Caco-2 (cell line): ENCODE data around the gene TNS1. TPM values are rescaled to one million over a fixed set of nuclear protein-coding genes. Genes with fewer than 3 reads are reported as not detected.

Source experiments
- BruUV-seq: library from RNA; stranded (reverse); fragments of 400-500 nt; replicated peaks from 2 replicates; lab custom pipeline; 2021; lab: Mats Ljungman, UMichigan
- CTCF ChIA-PET: fragments of 300-600 bp; sonication (Branson Sonifier 250); formaldehyde crosslinking; loops from one replicate; lab custom pipeline; 2022; ENCODE audit warnings: antibody characterized with exemption; lab: Charles Lee
- POLR2A ChIA-PET: fragments of 300-600 bp; sonication (Branson Sonifier 250); formaldehyde crosslinking; loops from one replicate; lab custom pipeline; 2022; ENCODE audit warnings: antibody characterized with exemption; lab: Charles Lee
- DNase-seq, 2 experiments: peaks; one replicate each; pipeline versions ENCODE4 v3.0.0 to v3.0.0-alpha.2; 2020 to 2022
- H3K27me3 ChIP-seq: replicated peaks from 2 replicates; pipeline ENCODE4 v1.6.0; 2011; ENCODE audit warnings: low read length; ENCODE audit not compliant: control insufficient read depth, insufficient read depth
- H3K36me3 ChIP-seq: 2 replicates; pipeline ENCODE4 v1.5.1; 2011; ENCODE audit warnings: low read length; ENCODE audit not compliant: control insufficient read depth, insufficient read depth
- H3K4me1 ChIP-seq: fragments of 250-450 bp; sonication (Bioruptor Pico); 2 replicates; pipeline ENCODE4 v1.5.1; 2020; ENCODE audit warnings: mild to moderate bottlenecking
- H3K4me3 ChIP-seq: 2 replicates; pipeline ENCODE4 v1.5.1; 2011; ENCODE audit warnings: low read depth, mild to moderate bottlenecking, control low read depth, low read length
- H3K9me3 ChIP-seq: fragments of 250-450 bp; sonication (Bioruptor Pico); 2 replicates; pipeline ENCODE4 v1.5.1; 2020; ENCODE audit warnings: mild to moderate bottlenecking, moderate library complexity
- H3K27ac Mint-ChIP-seq: one replicate; pipeline ENCODE4 v1.8.0; 2022; ENCODE audit warnings: mixed read lengths; ENCODE audit not compliant: unreplicated experiment
- H3K27me3 Mint-ChIP-seq: one replicate; pipeline ENCODE4 v1.8.0; 2022; ENCODE audit warnings: mixed read lengths; ENCODE audit not compliant: insufficient read depth, unreplicated experiment
- H3K36me3 Mint-ChIP-seq: one replicate; pipeline ENCODE4 v1.8.0; 2022; ENCODE audit warnings: mild to moderate bottlenecking, mixed read lengths; ENCODE audit not compliant: insufficient read depth, unreplicated experiment
- H3K4me1 Mint-ChIP-seq: one replicate; pipeline ENCODE4 v1.8.0; 2022; ENCODE audit warnings: low read depth, mixed read lengths; ENCODE audit not compliant: unreplicated experiment
- H3K4me3 Mint-ChIP-seq: one replicate; pipeline ENCODE4 v1.8.0; 2022; ENCODE audit warnings: mild to moderate bottlenecking, moderate library complexity, mixed read lengths; ENCODE audit not compliant: unreplicated experiment
- H3K9me3 Mint-ChIP-seq: one replicate; pipeline ENCODE4 v1.8.0; 2022; ENCODE audit warnings: mixed read lengths; ENCODE audit not compliant: unreplicated experiment
- CTCF ChIP-seq, 2 experiments: fragments of 200-600 bp in 1 of 2; IDR thresholded peaks; 1 replicate in 1 of 2; 2 replicates in 1 of 2; pipeline versions ENCODE4 v1.5.1 to v1.8.0; 2011 to 2022; ENCODE audit warnings: antibody characterized with exemption in 1 of 2, control low read depth in 1 of 2, inconsistent platforms in 1 of 2, low read depth in 1 of 2, low read length in 1 of 2, mild to moderate bottlenecking in 1 of 2, moderate library complexity in 1 of 2; ENCODE audit not compliant: insufficient read depth in 1 of 2, severe bottlenecking in 1 of 2, unreplicated experiment in 1 of 2
- intact Hi-C: fragments of 100-400 bp; cut with micrococcal nuclease; formaldehyde crosslinking; loops from one replicate; pipeline ENCODE4 v1.10.0; 2022; ENCODE audit not compliant: unreplicated experiment
- total RNA-seq: library from RNA; stranded (reverse); gene quantifications from 2 replicates; pipeline ENCODE4 v1.2.3, GENCODE V29; 2022

TNS1 gene
- total RNA-seq, 1 experiment from 2014 or later: 16.1 TPM

- intact Hi-C loops: no loop called here
- no TSS peak for BruUV-seq
- H3K4me1 Mint-ChIP-seq: peaks cover 22% of the 10 kb centered on the region
- H3K4me1 ChIP-seq: peaks cover 14% of the 10 kb centered on the region
- no peaks in the 10 kb centered on the region for H3K36me3 ChIP-seq
- H3K9me3 ChIP-seq: peaks cover 8% of the 10 kb centered on the region
- TF ChIP-seq CTCF (IDR thresholded peaks at IDR 0.05; ENCODE audit: insufficient read depth in 1 of 2, low read depth in 1 of 2, low read length in 1 of 2, severe bottlenecking in 1 of 2, unreplicated experiment in 1 of 2): no peak
- no peaks in the 10 kb centered on the region for H3K36me3 Mint-ChIP-seq
- H3K9me3 Mint-ChIP-seq: no peaks in the 10 kb centered on the region
- H3K27ac Mint-ChIP-seq: no peak overlapping the region
- DNase-seq: no peak
- no peaks in the 10 kb centered on the region for H3K27me3 Mint-ChIP-seq
- CTCF ChIA-PET: no interaction called here
- no peak overlapping the region for H3K4me3 Mint-ChIP-seq
- H3K27me3 ChIP-seq: no peaks in the 10 kb centered on the region
- no peak overlapping the region for H3K4me3 ChIP-seq
- POLR2A ChIA-PET: no interaction called here
Measured at GRCh38 chr2:217848351-217848957, 154.3 kb downstream of the TNS1 start.

GRCh38 chr2:217847552-217848350 lies 155.0 kb downstream of the TNS1 start:
- no peaks in the 10 kb centered on the region for H3K27me3 ChIP-seq
- H3K36me3 ChIP-seq: no peaks in the 10 kb centered on the region
- Mint-ChIP-seq H3K27me3 (no peaks in the 10 kb centered on the region), H3K4me1 (peaks cover 22% of the 10 kb centered on the region), H3K4me3 (no peak overlapping the region), H3K9me3 (no peaks in the 10 kb centered on the region), H3K27ac (no peak overlapping the region), H3K36me3 (no peaks in the 10 kb centered on the region)
- H3K9me3 ChIP-seq: peaks cover 8% of the 10 kb centered on the region
- CTCF ChIA-PET: no interaction called here
- DNase-seq: no peak
- BruUV-seq: no TSS peak
- no peak for TF ChIP-seq CTCF (IDR thresholded peaks at IDR 0.05; ENCODE audit: insufficient read depth in 1 of 2, low read depth in 1 of 2, low read length in 1 of 2, severe bottlenecking in 1 of 2, unreplicated experiment in 1 of 2)
- intact Hi-C loops: no loop called here
- peaks cover 14% of the 10 kb centered on the region for H3K4me1 ChIP-seq
- no peak overlapping the region for H3K4me3 ChIP-seq
- POLR2A ChIA-PET: no interaction called here

- H3K9me3 ChIP-seq: peaks cover 8% of the 10 kb centered on the region
- Mint-ChIP-seq H3K4me3 (no peak overlapping the region), H3K27me3 (no peaks in the 10 kb centered on the region), H3K27ac (no peak overlapping the region), H3K36me3 (no peaks in the 10 kb centered on the region), H3K4me1 (peaks cover 22% of the 10 kb centered on the region), H3K9me3 (no peaks in the 10 kb centered on the region)
- no peak for TF ChIP-seq CTCF (IDR thresholded peaks at IDR 0.05; ENCODE audit: insufficient read depth in 1 of 2, low read depth in 1 of 2, low read length in 1 of 2, severe bottlenecking in 1 of 2, unreplicated experiment in 1 of 2)
- intact Hi-C loops: no loop called here
- no peak for DNase-seq
- CTCF ChIA-PET: no interaction called here
- BruUV-seq: no TSS peak
- H3K27me3 ChIP-seq: no peaks in the 10 kb centered on the region
- H3K36me3 ChIP-seq: no peaks in the 10 kb centered on the region
- peaks cover 14% of the 10 kb centered on the region for H3K4me1 ChIP-seq
- POLR2A ChIA-PET: no interaction called here
- no peak overlapping the region for H3K4me3 ChIP-seq
Measured at GRCh38 chr2:217847115-217847514, 155.7 kb downstream of the TNS1 start.
